Hematopoietic multipotent progenitor cell (in vitro differentiated cells): ENCODE results near the gene PHF20. TPM values are rescaled to one million over a fixed set of nuclear protein-coding genes. Genes with fewer than 3 reads are reported as not detected.

Experiments
- small RNA-seq: library from RNA; depleted of rRNA; stranded (forward); fragments of <200 nt; gene quantifications from one replicate; pipeline ENCODE3, GENCODE V24; 2012
- total RNA-seq: library from RNA; depleted of rRNA; stranded (reverse); fragments of >200 nt; gene quantifications from one replicate; pipeline ENCODE4 v1.2.3, GENCODE V29; 2012

PHF20 gene
- total RNA-seq, 1 donor: 42.3 TPM

Small RNA genes lying within 50 kb of the gene (small RNA-seq; reads per million reads assigned to genes)
- not detected for gene COX7BP2
- not detected for gene HIGD1AP16
- gene RF00019: not detected
- not detected for gene RF00026
- not detected for gene RNU4-40P
- not detected for gene RNU6-937P

Other genes with a start within 250 kb of the PHF20 start
- not detected for gene C20orf173, start 242.4 kb upstream of the PHF20 start, total RNA-seq
- 650 TPM for gene ERGIC3, start 229.9 kb upstream of the PHF20 start, total RNA-seq
- gene SPAG4, start 156.2 kb upstream of the PHF20 start, total RNA-seq: 6.5 TPM
- gene CPNE1, start 107.1 kb upstream of the PHF20 start, total RNA-seq: 369 TPM
- 85.9 TPM for gene RBM12, start 107.1 kb upstream of the PHF20 start, total RNA-seq
- 25.0 TPM for gene NFS1, start 72.7 kb upstream of the PHF20 start, total RNA-seq
- gene ROMO1, start 72.6 kb upstream of the PHF20 start, total RNA-seq: 146 TPM
- 256 TPM for gene RBM39, start 29.8 kb upstream of the PHF20 start, total RNA-seq
- 94.8 TPM for gene SCAND1, start 182.5 kb downstream of the PHF20 start, total RNA-seq
- 8.3 TPM for gene CNBD2, start 196.6 kb downstream of the PHF20 start, total RNA-seq